ENCODE results near the gene C13orf46.

C13orf46 gene

GRCh38 chr13:113905942-113906341, 67.9 kb downstream of the C13orf46 start:
- no peak for DNase-seq (ENCODE audit: low read depth)

GRCh38 chr13:113905018-113905417, 68.9 kb downstream of the C13orf46 start:
- DNase-seq (ENCODE audit: low read depth) = no peak

DNA sequence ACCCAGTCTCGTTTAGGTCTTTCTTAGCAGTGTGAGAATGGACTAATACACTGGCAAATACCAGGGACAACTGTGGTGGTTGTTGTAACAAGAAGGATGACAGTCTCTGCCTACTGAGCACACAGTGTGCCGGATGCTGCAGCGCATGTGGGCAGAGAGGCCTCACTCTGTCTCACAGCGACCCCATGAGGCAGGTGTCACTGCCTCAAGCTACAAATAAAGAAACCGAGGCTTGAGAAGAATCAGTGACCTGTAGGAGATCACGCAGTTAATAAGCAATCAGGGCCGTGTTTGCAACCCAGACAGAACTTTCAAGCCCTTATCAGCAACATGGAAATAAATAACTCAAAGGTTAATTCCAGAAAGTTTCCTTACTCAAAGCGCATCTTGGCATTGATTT, 69.5 kb downstream of the C13orf46 start:
- no peak for DNase-seq (ENCODE audit: low read depth)

DNA sequence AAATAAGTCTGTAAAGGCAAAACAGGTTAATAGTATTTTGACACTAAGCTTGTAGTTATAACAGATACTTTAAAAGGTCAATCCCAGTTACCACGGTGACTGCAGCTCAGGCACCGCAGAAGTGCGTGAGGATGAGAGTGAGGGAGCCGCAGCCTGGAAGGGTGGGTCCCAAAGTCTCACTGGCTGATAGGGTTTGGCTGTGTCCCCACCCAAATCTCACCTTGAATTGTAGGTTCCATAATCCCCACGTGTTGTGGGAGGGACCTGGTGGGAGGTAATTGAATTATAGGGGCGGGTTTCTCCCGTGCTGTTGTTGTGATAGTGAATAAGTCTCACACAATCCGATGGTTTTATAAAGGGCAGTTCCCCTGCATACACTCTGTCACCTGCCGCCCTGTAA, 70.0 kb downstream of the C13orf46 start:
- DNase-seq (ENCODE audit: low read depth) = no peak
